Measurements from ENCODE around the gene LSG1. TPM values are rescaled to one million over a fixed set of nuclear protein-coding genes. Genes with fewer than 3 reads are reported as not detected.

The LSG1 gene
- total RNA-seq, 4 donors from 2014 or later = 18.7 to 69.9 (median 52.8) TPM

DNA sequence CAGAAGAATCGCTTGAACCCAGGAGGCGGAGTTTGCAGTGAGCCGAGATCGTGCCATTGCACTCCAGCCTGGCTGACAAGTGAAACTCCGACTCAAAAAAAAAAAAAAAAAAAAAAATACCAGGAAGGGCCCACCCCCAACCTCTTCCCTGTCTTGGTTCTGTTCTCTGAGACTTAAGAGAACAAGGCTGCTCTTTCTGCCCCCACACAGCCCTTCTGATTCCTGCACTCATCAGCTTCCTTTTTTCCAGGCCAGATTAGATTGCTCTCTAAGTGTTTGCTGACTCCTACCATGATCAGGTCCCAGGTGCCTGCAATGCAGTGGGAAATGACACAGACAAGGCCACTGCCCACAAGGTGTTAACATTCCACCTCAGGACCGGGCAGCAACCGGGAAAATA, 51.8 kb downstream of the LSG1 start:
- WGBS, 2 donors (ENCODE audit: low coverage in 1 of 2) = 93 to 94% methylated on average over 2 to 7 of the region's 7 CpGs
- no peaks in the 10 kb centered on the region for H3K36me3 ChIP-seq

DNA sequence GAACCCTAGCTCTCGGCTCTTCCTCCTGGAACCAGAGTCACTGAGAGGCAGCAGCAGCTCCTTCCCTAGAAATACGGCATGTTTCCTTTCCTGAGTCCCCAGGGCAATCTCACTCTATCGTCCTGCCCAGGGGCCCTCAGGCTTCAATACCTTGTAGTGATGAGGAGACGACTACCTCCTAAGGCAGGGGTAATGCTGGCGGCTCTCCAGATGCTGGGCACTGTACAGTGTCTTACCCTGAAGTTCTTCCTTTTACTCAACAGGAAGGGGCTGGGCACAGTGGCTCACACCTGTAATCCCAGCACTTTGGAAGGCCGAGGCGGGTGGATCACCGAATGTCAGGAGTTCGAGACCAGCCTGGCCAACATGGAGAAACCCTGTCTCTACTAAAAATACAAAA, 52.2 kb downstream of the LSG1 start:
- in situ Hi-C loops (cut with MboI; ENCODE audit: low pct_ligation_motif_present in 1 of 4, low pct_unique_long_range_greater_than_20kb in 1 of 4, low sequenced_read_pairs in 3 of 4) (no loop called here), intact Hi-C loops (cut with DNase I; ENCODE audit: low total_unique reads) (no loop called here)
- Histone ChIP-seq H3K9me3 (no peaks in the 10 kb centered on the region), H3K4me3 (no peak overlapping the region), H3K27me3 (no peaks in the 10 kb centered on the region), H3K4me1 (peaks cover 0 to 11% (median 7%) of the 10 kb centered on the region in 4 donors), H3K27ac (no peak overlapping the region), H3K36me3 (no peaks in the 10 kb centered on the region)
- no peak for DNase-seq
- no peak for TF ChIP-seq POLR2AphosphoS5 (IDR thresholded peaks at IDR 0.05)
- TF ChIP-seq POLR2A (IDR thresholded peaks at IDR 0.05) = no peak
- TF ChIP-seq, protein P1, sequence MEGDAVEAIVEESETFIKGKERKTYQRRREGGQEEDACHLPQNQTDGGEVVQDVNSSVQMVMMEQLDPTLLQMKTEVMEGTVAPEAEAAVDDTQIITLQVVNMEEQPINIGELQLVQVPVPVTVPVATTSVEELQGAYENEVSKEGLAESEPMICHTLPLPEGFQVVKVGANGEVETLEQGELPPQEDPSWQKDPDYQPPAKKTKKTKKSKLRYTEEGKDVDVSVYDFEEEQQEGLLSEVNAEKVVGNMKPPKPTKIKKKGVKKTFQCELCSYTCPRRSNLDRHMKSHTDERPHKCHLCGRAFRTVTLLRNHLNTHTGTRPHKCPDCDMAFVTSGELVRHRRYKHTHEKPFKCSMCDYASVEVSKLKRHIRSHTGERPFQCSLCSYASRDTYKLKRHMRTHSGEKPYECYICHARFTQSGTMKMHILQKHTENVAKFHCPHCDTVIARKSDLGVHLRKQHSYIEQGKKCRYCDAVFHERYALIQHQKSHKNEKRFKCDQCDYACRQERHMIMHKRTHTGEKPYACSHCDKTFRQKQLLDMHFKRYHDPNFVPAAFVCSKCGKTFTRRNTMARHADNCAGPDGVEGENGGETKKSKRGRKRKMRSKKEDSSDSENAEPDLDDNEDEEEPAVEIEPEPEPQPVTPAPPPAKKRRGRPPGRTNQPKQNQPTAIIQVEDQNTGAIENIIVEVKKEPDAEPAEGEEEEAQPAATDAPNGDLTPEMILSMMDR (IDR thresholded peaks at IDR 0.05) = no peak
- TF ChIP-seq EP300 (IDR thresholded peaks at IDR 0.05; ENCODE audit: low read depth) = no peak
- 88 to 93% methylated on average over 6 to 9 of the region's 9 CpGs for WGBS, 2 donors (ENCODE audit: low coverage in 1 of 2)

More for the DNA sequence above, 51.8 kb downstream of the LSG1 start:
- no peak for DNase-seq
- H3K9me3 ChIP-seq = no peaks in the 10 kb centered on the region
- TF ChIP-seq, protein P1 (IDR thresholded peaks at IDR 0.05) = no peak
- TF ChIP-seq POLR2A (IDR thresholded peaks at IDR 0.05) (no peak), EP300 (IDR thresholded peaks at IDR 0.05; ENCODE audit: low read depth) (no peak), POLR2AphosphoS5 (IDR thresholded peaks at IDR 0.05) (no peak)
- H3K4me3 ChIP-seq = no peak overlapping the region
- H3K4me1 ChIP-seq = peaks cover 0 to 11% (median 7%) of the 10 kb centered on the region in 4 donors
- no peaks in the 10 kb centered on the region for H3K27me3 ChIP-seq
- H3K27ac ChIP-seq = no peak overlapping the region
- intact Hi-C loops (cut with DNase I; ENCODE audit: low total_unique reads) (no loop called here), in situ Hi-C loops (cut with MboI; ENCODE audit: low pct_ligation_motif_present in 1 of 4, low pct_unique_long_range_greater_than_20kb in 1 of 4, low sequenced_read_pairs in 3 of 4) (no loop called here)

DNA sequence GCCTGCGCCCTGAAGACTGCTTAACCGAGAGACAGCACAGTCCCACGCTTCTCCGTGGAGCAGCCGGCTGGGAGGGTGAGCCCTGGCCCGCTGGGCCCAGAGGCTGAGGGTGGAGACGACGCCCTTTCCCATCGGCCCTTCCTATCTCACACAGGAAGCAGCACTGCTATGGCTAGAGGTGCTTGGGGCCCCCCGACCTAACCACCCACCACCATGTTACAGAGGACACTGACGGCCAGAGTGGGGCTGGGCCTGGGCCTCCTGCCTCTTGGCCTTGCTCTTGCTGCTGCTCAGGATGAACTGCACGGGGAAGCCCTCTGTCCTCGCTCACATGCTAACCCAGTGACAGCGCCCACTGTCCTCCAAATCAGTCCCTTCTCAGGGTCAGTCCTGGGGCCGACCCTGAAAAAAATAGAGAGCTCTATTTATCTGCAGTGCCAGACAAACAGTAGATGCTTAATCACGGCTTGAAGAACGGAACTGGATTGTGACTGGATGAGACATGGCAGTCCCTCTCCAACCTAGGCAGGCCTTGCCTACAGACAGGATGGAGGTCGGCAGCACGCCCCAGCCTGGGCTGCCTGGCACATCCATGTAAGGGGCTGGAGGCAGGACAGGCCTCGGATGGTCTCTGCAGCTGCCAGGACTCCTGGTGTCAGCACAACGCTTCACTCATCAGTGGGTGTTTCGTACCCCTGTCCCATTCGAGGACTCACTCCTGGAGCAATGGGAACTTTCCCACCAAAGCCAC, 53.0 kb downstream of the LSG1 start:
- WGBS, 2 donors (ENCODE audit: low coverage in 1 of 2) = 83 to 90% methylated on average over 1 to 23 of the region's 23 CpGs

DNA sequence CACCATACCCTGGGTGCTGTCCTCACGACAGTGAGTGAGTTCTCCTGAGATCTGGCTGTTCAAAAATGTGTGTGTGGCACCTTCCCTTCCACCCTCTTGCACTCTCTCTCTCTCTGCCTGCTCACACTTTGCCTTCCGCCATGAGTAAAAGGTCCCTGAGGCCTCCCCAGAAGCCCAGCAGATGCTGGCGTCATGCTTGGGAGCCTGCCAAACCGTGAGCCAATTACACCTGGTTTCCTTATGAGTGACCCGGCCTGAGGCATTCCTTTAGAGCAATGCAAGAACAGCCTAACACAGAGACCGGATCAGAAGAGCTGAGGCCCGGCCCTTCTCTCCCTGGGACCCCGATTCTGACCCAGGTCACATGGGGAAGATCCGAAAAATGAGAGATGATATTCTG, 54.2 kb downstream of the LSG1 start:
- no peak for DNase-seq
- Histone ChIP-seq H3K4me3 (no peak overlapping the region), H3K27me3 (no peaks in the 10 kb centered on the region), H3K36me3 (no peaks in the 10 kb centered on the region), H3K4me1 (peaks cover 0 to 11% (median 7%) of the 10 kb centered on the region in 4 donors), H3K9me3 (no peaks in the 10 kb centered on the region), H3K27ac (no peak overlapping the region)
- intact Hi-C loops (cut with DNase I; ENCODE audit: low total_unique reads) = no loop called here
- in situ Hi-C loops (cut with MboI; ENCODE audit: low pct_ligation_motif_present in 1 of 4, low pct_unique_long_range_greater_than_20kb in 1 of 4, low sequenced_read_pairs in 3 of 4) = no loop called here
- WGBS, 2 donors (ENCODE audit: low coverage in 1 of 2) = 83 to 91% methylated on average over 4 to 9 of the region's 9 CpGs
- TF ChIP-seq, protein P1 (IDR thresholded peaks at IDR 0.05) = no peak
- no peak for TF ChIP-seq POLR2A (IDR thresholded peaks at IDR 0.05)
- TF ChIP-seq POLR2AphosphoS5 (IDR thresholded peaks at IDR 0.05) = no peak
- no peak for TF ChIP-seq EP300 (IDR thresholded peaks at IDR 0.05; ENCODE audit: low read depth)

More for the DNA sequence above, 53.0 kb downstream of the LSG1 start:
- TF ChIP-seq, protein P1 (IDR thresholded peaks at IDR 0.05) = no peak
- TF ChIP-seq EP300 (IDR thresholded peaks at IDR 0.05; ENCODE audit: low read depth) (no peak), POLR2AphosphoS5 (IDR thresholded peaks at IDR 0.05) (no peak), POLR2A (IDR thresholded peaks at IDR 0.05) (no peak)
- in situ Hi-C loops (cut with MboI; ENCODE audit: low pct_ligation_motif_present in 1 of 4, low pct_unique_long_range_greater_than_20kb in 1 of 4, low sequenced_read_pairs in 3 of 4) = no loop called here
- Histone ChIP-seq H3K9me3 (no peaks in the 10 kb centered on the region), H3K4me3 (no peak overlapping the region), H3K4me1 (peaks cover 0 to 11% (median 7%) of the 10 kb centered on the region in 4 donors), H3K27me3 (no peaks in the 10 kb centered on the region), H3K36me3 (no peaks in the 10 kb centered on the region), H3K27ac (no peak overlapping the region)
- intact Hi-C loops (cut with DNase I; ENCODE audit: low total_unique reads) = no loop called here
- DNase-seq = no peak

All from transverse colon (tissue), 4 donors.